ENCODE measurements around the gene PXMP2.

Gene PXMP2

DNA sequence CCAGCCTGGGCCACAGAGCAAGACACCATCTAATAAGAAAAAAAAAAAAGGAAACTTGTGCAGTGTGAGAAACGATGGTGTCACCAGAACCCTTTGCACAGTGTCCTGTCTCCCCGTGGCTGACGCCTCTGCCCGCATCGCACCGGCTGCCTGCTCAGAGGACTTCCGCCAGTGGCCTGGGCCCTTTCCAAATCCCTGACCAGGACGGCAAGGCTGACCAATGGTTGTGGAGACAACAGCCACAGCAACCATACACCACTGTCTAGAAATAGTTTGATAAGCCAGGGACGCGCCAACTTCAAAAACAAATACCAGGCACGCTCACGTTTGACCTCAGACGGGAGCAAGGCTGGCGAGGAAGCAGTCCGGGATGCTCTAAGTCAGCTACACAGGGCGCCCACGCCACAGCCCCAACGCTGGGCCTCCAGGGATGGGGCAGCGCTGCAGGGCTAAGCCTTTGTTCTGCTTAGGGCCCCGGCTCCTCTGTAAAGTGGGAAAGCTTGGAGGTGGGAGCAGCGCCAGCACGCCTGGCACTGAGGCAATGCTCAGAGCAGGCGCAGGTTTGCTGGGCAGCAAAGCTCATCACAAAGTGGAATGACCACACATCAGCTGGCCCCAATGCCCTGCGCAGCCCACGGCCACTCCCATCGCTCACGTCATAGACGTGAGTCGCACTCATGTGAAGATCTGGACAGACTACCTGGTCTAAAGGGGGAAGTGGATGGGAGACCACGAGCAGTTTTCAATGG is 35.8 kb downstream of the PXMP2 start:
- no peak for DNase-seq (ENCODE audit: low read depth in 2 of 2)

DNA sequence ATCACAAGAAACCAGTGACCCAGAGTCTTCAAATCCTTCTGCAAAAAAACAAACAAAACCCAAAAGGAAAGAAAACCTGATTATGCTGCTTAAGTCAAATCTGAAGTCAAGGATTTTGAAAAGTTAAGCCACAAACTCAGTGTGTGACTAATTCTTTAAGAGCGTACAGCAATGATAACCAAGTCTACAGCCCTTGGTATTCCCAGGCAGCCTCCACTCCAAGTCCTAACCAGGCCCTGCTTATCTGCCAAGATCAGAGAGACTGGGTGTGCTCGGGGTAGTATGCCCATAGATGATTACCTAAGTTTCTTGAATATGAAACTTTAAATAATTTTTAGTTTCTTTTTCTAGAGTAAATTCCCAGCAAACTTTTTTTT is 36.4 kb downstream of the PXMP2 start:
- no peak for DNase-seq (ENCODE audit: low read depth in 2 of 2)

- DNase-seq (ENCODE audit: low read depth in 2 of 2) = no peak
Observed at GRCh38 chr12:132724506-132725241, 37.3 kb downstream of the PXMP2 start.

GRCh38 chr12:132726386-132726785 is 39.0 kb downstream of the PXMP2 start:
- no peak for DNase-seq (ENCODE audit: low read depth in 2 of 2)

DNA sequence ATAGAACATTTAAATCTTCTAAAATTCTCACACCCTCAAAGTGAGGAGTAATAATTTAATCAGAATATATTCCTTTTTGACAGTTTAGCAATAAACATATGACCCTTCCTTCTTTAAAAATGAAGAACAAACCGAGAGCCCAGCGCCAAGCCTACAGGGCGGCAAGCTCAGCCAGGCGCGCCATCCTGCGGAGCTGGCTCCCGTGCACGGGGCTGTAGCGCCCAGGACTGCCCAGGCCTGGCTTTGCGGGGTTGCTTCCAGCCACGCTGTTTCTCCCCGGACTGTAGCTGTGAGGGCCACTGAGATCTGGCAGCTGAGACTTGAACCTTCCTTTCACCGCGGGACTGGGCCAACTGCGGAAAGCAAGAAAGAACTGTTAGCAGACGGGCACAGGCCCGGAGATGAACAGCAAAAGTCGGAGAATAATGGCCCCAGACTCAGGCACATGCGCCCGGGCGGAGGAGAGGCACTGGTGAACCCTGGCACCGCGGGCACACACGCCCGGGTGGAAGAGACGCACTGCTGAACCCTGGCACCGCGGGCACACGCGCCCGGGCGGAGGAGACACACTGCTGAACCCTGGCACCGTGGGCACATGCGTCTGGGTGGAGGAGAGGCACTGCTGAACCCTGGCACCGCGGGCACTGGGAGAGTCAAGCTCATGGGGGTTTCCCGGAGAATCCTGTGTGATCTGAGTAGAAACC is 39.9 kb downstream of the PXMP2 start:
- no peak for DNase-seq (ENCODE audit: low read depth in 2 of 2)

DNA sequence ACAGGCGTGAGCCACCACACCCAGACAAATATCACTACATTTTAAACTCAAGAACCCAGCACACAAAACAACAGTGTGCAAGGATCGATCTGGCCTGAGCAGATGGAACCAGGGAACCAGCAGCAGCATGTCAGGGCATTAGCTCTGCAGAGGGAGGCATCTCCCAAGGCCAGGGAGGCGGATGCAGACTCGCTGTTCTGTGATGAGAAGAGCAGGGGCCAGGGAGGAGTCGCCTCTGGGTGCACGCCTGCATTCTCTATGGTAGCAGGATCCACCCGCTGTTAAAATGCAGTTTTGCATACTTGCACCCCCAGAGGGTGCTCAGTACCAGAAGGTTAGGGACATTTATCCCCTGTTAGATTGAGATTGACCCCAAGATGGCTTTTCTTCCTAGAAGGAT is 41.1 kb downstream of the PXMP2 start:
- no peak for DNase-seq (ENCODE audit: low read depth in 2 of 2)

DNA sequence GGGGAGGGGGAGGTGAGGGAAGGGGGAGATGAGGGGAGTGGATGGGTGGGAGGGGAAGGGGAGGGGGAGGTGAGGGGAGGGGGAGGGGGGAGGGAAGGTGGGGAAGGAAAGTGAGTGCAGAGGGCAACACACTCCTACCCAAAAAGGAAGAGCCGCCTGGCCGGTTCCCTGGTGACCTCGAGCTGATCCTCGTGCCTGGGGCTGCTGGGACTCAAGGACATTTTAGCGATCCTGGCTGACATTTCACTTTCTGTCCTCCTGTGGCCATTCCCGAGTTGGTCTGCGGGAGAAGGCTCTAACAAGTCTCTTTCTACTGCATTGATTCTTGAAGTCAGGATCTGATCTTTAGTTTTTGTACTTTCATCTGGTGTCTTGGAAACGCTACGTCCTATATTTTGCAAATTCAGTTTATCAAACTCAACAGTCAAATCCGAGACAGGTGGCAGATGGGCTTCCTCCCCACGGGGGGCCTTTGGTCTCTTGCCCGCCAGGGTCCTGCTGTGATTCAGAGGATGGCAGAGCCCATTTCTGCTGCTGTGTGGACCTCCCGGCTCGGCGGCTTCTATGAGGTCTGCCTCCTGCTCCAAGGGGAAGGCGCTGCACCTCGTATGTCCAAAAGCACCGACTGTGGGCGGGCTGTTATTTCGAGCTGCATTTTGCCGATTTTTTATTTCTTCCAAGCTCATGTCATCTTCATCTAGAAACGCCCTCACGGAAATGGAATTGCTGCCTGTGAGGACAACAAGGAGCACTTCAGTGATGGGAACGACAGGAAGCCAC is 42.3 kb downstream of the PXMP2 start:
- no peak for DNase-seq (ENCODE audit: low read depth in 2 of 2)

- no peak for DNase-seq (ENCODE audit: low read depth in 2 of 2)
Observed at GRCh38 chr12:132730353-132730752, 43.0 kb downstream of the PXMP2 start.

DNA sequence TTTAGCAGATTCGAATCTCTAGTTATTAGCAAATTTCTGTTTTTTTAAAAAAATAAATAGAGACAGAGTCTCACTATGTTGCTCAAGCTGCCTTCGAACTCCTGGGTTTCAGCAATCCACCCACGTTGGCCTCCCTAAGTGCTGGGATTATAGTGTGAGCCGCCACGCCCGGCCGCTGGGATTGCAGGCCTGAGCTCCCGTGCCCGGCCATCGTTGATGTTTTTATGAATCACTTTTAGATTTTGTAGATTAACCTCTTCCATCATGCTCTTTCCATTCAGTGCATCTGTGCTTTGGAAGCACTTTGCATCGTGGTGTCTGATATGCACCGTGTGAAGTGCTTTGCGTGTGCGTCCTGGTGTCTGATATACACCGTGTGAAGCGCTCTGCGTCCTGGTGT is 44.2 kb downstream of the PXMP2 start:
- no peak for DNase-seq (ENCODE audit: low read depth in 2 of 2)

DNA sequence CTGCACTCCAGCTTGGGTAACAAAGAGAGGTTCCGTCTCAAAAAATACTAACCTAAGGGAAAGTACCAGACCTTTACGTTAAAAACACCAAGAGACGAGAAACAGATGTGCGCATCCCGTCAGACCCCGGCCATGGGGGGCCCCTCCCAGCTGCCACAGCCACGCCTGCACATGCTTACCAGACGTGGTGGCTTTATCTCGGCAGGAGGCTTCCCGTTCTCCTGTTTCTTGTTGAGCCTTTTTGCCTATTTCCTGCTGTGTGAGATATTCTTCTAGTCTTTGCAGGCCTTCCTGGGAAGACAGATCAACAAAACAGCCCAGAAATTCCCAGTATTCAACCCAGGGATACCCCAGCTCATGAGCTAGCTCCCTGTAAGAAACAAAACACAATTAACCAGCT is 46.8 kb downstream of the PXMP2 start:
- no peak for DNase-seq (ENCODE audit: low read depth in 2 of 2)

- no peak for DNase-seq (ENCODE audit: low read depth in 2 of 2)
Observed at GRCh38 chr12:132735496-132735895, 48.1 kb downstream of the PXMP2 start.

DNA sequence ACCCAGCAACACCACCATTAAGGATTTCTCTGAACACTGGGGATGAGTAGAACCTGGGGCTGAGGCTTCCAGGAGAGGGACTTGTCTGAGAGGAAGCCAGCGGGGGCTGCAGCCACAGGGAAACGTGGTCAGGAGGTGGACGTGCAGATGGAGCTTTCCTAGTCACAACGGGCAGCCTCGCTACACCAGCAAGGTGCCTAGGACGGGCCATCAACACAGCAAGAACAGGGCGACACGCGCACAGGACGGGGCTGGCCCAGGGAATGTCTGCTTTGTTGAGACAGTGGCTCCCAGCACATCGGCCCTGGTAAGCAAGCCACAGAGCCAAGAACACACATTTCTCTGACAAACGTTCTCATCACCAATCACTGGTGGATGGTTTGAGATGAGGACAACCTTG is 49.0 kb downstream of the PXMP2 start:
- no peak for DNase-seq (ENCODE audit: low read depth in 2 of 2)

DNA sequence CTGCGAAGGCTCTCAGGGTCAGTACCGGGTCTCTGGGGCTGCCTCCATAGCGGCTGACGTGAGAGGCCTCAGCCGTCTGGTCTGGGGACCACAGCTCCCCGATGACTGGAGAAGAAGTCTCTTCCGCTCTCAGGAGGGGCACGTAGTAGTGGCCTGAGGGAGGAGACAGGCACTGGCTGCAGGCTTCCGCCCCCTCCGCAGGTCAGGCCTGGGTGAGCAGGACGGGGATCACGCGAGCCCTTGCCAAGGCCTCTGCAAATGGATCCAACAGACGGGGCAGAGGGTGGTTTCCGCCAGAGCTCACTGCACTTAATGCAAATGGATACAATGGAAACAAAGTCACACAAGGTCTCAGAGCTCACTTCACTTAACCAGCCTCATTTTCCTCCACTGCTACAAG is 49.5 kb downstream of the PXMP2 start:
- no peak for DNase-seq (ENCODE audit: low read depth in 2 of 2)

DNA sequence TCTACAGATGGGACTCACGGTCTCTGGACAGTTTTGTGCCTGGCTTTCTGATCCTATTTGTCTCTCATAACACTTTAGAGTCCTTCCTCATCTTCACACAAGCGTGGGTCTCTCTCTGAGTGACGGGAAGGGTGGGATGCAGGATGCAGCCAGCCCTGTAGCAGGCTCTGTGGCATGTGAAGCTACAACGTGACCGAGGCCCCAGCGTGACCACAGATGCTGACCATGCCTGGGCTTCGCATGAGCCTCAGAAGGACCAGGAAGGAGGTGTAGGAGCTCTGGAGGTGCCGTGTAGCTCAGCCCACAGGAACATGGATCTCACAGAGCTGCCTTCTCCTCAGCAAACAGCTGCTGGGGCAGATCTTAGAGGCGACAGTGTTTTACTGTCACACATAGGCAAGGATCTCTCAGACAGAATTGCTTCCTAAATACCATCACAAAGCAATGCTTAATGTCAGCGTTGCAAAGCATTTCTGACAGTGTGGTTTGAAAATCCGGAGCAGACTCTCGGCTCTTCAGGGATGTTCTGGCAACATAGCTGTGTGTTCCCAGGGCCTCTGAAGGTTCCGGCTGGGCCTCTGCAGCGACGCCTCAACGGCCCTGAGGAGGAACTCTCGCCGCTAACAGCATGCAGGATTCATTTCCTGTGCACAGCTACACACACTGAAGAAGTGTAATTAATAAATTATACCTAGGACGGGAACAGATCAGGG is 52.4 kb downstream of the PXMP2 start:
- no peak for DNase-seq (ENCODE audit: low read depth in 2 of 2)

DNA sequence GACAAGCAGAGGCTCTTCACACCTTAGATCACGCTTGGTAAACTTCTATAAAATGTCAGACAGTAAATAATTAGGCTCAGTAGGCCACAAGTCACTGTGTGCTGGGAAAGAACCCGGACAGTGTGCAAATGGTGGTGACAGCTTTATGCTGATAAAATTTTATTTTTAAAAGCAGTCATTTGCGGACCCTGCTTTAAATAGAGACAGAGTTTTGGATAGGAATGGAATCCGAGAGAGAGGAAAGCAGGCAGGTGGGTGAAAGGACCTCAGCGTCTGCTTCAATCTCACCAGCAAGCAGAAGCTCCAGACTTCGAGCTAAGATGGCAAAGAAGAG is 52.9 kb downstream of the PXMP2 start:
- no peak for DNase-seq (ENCODE audit: low read depth in 2 of 2)

DNA sequence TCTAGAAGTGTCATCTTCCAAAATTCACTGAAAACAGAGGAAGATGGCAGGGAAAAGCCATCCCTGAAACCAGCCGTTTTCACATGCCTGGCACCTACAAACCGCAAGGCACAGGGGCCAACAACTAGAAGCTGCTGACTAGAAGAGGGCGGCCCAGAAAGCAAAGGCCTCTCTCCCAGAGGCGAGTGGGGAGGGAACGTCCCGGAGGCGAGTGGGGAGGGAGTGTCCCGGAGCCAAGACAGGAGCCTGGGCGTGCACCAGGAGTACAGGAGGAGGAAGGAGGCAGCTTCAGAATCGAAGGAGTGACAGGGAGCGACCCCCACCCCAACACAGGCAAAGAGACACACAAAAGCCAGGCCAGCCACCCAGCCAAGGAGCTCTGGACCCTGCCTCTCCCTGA is 53.3 kb downstream of the PXMP2 start:
- no peak for DNase-seq (ENCODE audit: low read depth in 2 of 2)

GRCh38 chr12:132741620-132742019 is 54.2 kb downstream of the PXMP2 start:
- no peak for DNase-seq (ENCODE audit: low read depth in 2 of 2)

- no peak for DNase-seq (ENCODE audit: low read depth in 2 of 2)
Observed at GRCh38 chr12:132743831-132744230, 56.4 kb downstream of the PXMP2 start.

GRCh38 chr12:132746613-132747012 is 59.2 kb downstream of the PXMP2 start:
- no peak for DNase-seq (ENCODE audit: low read depth in 2 of 2)

DNA sequence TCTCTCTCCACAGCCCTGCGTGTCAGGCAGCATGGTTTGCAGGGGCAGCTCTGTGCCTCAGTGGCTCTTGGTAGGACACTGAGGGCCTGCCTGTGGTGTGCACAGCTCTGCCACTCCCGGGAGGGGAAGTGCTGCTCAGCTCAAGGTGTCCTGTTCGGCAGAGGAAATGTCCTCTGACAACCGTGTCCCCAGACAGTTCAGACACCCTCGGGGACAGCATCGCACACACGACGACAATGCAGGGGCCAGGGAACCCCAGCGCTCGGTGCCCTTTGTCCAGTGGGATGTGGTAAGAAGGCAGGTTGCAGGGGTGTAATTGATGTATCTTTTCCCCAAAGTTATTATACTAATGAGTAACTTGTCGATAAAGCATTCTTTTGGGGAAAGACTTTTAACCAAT is 60.0 kb downstream of the PXMP2 start:
- DNase-seq (ENCODE audit: low read depth in 2 of 2) = no peak

- no peak for DNase-seq (ENCODE audit: low read depth in 2 of 2)
Observed at GRCh38 chr12:132747896-132748295, 60.5 kb downstream of the PXMP2 start.

GRCh38 chr12:132748319-132748718 is 60.9 kb downstream of the PXMP2 start:
- no peak for DNase-seq (ENCODE audit: low read depth in 2 of 2)

All from stimulated activated CD4-positive, alpha-beta T cell treated with anti-CD3 and anti-CD28 coated beads, Interleukin-1b, Interleukin-23, amount 100 ng/mL, for 4 hours (primary cell).